C4-2B (cell line): Measurements from ENCODE around the gene PPP1R14D.

ENCODE experiments used
- CTCF ChIP-seq: fragments of 450-650 bp; conservative IDR thresholded peaks from 2 replicates; pipeline ENCODE4 v1.5.1; 2017; ENCODE audit warnings: mild to moderate bottlenecking
- ZFX ChIP-seq: fragments of 450-650 bp; IDR thresholded peaks from 2 replicates; pipeline ENCODE4 v1.6.1; 2017

- TF ChIP-seq CTCF (no peak), ZFX (no peak)
Observed at GRCh38 chr15:40821195-40821594, 7.3 kb downstream of the PPP1R14D start.
